Loucy (cell line): ENCODE data around the gene PRR15L.

Experiments used
- EZH2phosphoT487 ChIP-seq: fragments of 200-600 bp; IDR thresholded peaks from 2 replicates; pipeline ENCODE4 v1.6.1; 2018; ENCODE audit warnings: antibody characterized with exemption, mild to moderate bottlenecking, moderate library complexity, borderline replicate concordance
- TF ChIP-seq, protein P1 (sequence below): fragments of 200-600 bp; sonication (generic); conservative IDR thresholded peaks from 2 replicates; pipeline ENCODE4 v1.5.1; 2014; ENCODE audit warnings: mild to moderate bottlenecking, antibody characterized with exemption, low read length

DNA sequence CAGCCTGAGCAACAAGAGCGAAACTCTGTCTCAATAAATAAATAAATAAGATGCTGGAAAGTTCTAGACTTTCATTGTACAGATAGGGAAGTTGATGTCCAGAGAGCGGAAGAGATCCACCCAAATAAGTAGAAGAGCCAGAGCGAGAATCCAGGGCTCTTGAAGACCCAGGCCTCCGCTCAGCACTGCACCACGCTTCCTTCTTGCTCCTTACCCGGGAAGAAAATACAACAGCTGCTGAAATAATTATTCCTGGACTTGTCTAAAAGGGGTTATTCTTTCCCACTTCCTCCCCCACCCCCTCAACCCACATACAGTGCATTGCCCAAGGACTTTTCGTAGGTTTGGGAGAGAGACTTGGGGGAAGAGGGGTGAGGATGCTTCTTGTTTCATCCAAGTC is 39.9 kb upstream of the PRR15L start:
- TF ChIP-seq, protein P1, sequence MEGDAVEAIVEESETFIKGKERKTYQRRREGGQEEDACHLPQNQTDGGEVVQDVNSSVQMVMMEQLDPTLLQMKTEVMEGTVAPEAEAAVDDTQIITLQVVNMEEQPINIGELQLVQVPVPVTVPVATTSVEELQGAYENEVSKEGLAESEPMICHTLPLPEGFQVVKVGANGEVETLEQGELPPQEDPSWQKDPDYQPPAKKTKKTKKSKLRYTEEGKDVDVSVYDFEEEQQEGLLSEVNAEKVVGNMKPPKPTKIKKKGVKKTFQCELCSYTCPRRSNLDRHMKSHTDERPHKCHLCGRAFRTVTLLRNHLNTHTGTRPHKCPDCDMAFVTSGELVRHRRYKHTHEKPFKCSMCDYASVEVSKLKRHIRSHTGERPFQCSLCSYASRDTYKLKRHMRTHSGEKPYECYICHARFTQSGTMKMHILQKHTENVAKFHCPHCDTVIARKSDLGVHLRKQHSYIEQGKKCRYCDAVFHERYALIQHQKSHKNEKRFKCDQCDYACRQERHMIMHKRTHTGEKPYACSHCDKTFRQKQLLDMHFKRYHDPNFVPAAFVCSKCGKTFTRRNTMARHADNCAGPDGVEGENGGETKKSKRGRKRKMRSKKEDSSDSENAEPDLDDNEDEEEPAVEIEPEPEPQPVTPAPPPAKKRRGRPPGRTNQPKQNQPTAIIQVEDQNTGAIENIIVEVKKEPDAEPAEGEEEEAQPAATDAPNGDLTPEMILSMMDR = no peak
- no peak for TF ChIP-seq EZH2phosphoT487
